Ovary (tissue), 9 donors: ENCODE results near the gene HSPA1L. TPM values are rescaled to one million over a fixed set of nuclear protein-coding genes. Genes with fewer than 3 reads are reported as not detected.

Source experiments
- DNase-seq, 5 donors: peaks; one replicate each; pipeline ENCODE4 v3.0.0-alpha.2; 2019 to 2020
- H3K27ac ChIP-seq, 2 donors: fragments of 200-600 bp; one replicate each; pipeline versions ENCODE4 v1.5.1 to v1.8.0; 2019 to 2022
- H3K27me3 ChIP-seq: fragments of 200-600 bp; one replicate; pipeline ENCODE4 v1.8.0; 2022
- H3K36me3 ChIP-seq: fragments of 200-600 bp; sonication (generic); one replicate; pipeline ENCODE4 v1.5.1; 2019
- H3K4me1 ChIP-seq: one replicate; pipeline ENCODE4 v1.8.1; 2013; ENCODE audit warnings: mild to moderate bottlenecking, moderate library complexity; ENCODE audit not compliant: insufficient read depth
- H3K4me3 ChIP-seq: fragments of 200-600 bp; sonication (generic); one replicate; pipeline ENCODE4 v1.5.1; 2017
- H3K9me3 ChIP-seq, 2 donors: fragments of 200-600 bp in 1 of 2; sonication (generic) in 1 of 2; one replicate each; pipeline versions ENCODE4 v1.5.1 to v1.8.1; 2013 to 2019; ENCODE audit warnings: mild to moderate bottlenecking in 1 of 2, moderate library complexity in 1 of 2
- CTCF ChIP-seq, 3 donors: fragments of 450-650 bp in 2 of 3; fragments of 200-600 bp in 1 of 3; IDR thresholded peaks; one replicate each; pipeline versions ENCODE4 v1.5.1 to v1.8.0; 2016 to 2022; ENCODE audit warnings: antibody characterized with exemption in 3 of 3, mild to moderate bottlenecking in 1 of 3
- EP300 ChIP-seq: sonication (generic); formaldehyde crosslinking; IDR thresholded peaks from one replicate; pipeline ENCODE4 v1.6.1; 2017; ENCODE audit warnings: antibody characterized with exemption
- POLR2A ChIP-seq: fragments of 450-650 bp; IDR thresholded peaks from one replicate; pipeline ENCODE4 v1.6.1; 2017; ENCODE audit warnings: antibody characterized with exemption, mild to moderate bottlenecking, moderate library complexity
- WGBS, 3 donors: extraction: QIAGEN DNeasy Blood & Tissue Kit in 1 of 3; methylation state at CpG; one replicate each; pipeline versions ENCODE4 v1.1.5 to v1.1.7; 2013 to 2017; 5-methylcytosine and 5-hydroxymethylcytosine counted together
- intact Hi-C, 4 donors: fragments of 100-400 bp; cut with DNase I; formaldehyde crosslinking; loops; one replicate each; pipeline versions ENCODE4 v1.11.0 to v1.15.1; 2022 to 2023
- polyA plus RNA-seq, 2 donors: library from polyadenylated mRNA; stranded (reverse); fragments of 200-250 nt in 1 of 2; fragments of 350-450 nt in 1 of 2; fragmentation: Illumina TruSeq in 1 of 2; extraction: RNeasy Lipid Tissue Mini Kit (QIAGEN cat#74804) in 1 of 2; gene quantifications; one replicate each; pipeline ENCODE4 v1.2.3, GENCODE V29; 2013 to 2014
- total RNA-seq, 7 donors: library from RNA; depleted of rRNA in 2 of 7; stranded (reverse); fragments of >200 nt in 2 of 7; fragmentation: NEBNext Ultra II Directional in 3 of 7; extraction: Animal tissue kit (Norgen Biotek cat#: 25700) in 3 of 7; gene quantifications; one replicate each; pipeline versions ENCODE4 v1.1.0 to v1.2.4, GENCODE V29; 2016 to 2023
- donor health status: DM: no; HTN: no; CAD: no; lungs with moderate emphysema.
- donor health status: DM: no; HTN: no; CAD: no.
- donor health status: Bipolar disorder and iron deficiency.
- donor health status: DM: yes; HTN: yes; CAD: no.
- donor health status: DM: no; HTN: no; CAD: no.
- donor health status: DM: yes; HTN: yes; CAD: no.

Gene HSPA1L
- total and polyA plus RNA-seq, 9 donors: 1.3 to 6.1 (median 3.9) TPM

- no peak overlapping the region for H3K4me3 ChIP-seq
- H3K4me1 ChIP-seq: peaks cover 6% of the 10 kb centered on the region
- H3K27ac ChIP-seq: no peak overlapping the region
- WGBS, 3 donors: 59 to 63% (median 60%) methylated on average over 12 of the region's 12 CpGs
- H3K36me3 ChIP-seq: no peaks in the 10 kb centered on the region
- no peaks in the 10 kb centered on the region for H3K9me3 ChIP-seq
- H3K27me3 ChIP-seq: no peaks in the 10 kb centered on the region
- TF ChIP-seq CTCF (IDR thresholded peaks at IDR 0.05): peak in 2 of 3 donors; percentile 16 to 33
- TF ChIP-seq POLR2A: no peak
- peak in 3 of 5 donors; percentile 53 to 64 (median 57) for DNase-seq
- intact Hi-C loops: loop anchor here in 1 of 4 donors (5.0 to 10.0 kb wide), 2 partner anchors 41 to 57 kb away; partner anchors contain the start of gene CLIC1
These were observed 23.6 kb downstream of the HSPA1L start for GRCh38 chr6:31791324-31792089.

GRCh38 chr6:31785475-31785874 lies 29.6 kb downstream of the HSPA1L start:
- Histone ChIP-seq H3K27me3 (no peaks in the 10 kb centered on the region), H3K36me3 (no peaks in the 10 kb centered on the region)
- intact Hi-C loops: no loop called here

GRCh38 chr6:31784098-31784925 lies 30.8 kb downstream of the HSPA1L start:
- no peak for TF ChIP-seq CTCF (IDR thresholded peaks at IDR 0.05)
- TF ChIP-seq EP300: no peak
- no peak for TF ChIP-seq POLR2A
- intact Hi-C loops: loop anchor here in 1 of 4 donors (5.0 kb wide), 1 partner anchor 42 kb away; the partner anchor contains the start of gene MSH5
- DNase-seq: no peak
- WGBS, 3 donors: 91 to 94% (median 92%) methylated on average over 15 of the region's 15 CpGs
- H3K27me3 ChIP-seq: no peaks in the 10 kb centered on the region
- H3K36me3 ChIP-seq: no peaks in the 10 kb centered on the region
- H3K9me3 ChIP-seq: no peaks in the 10 kb centered on the region
- H3K4me1 ChIP-seq: no peaks in the 10 kb centered on the region
- no peak overlapping the region for H3K27ac ChIP-seq
- no peak overlapping the region for H3K4me3 ChIP-seq

More at GRCh38 chr6:31785475-31785874, 29.6 kb downstream of the HSPA1L start:
- WGBS, 3 donors: 93 to 96% (median 94%) methylated on average over 11 of the region's 11 CpGs
- no peaks in the 10 kb centered on the region for H3K9me3 ChIP-seq
- H3K4me1 ChIP-seq: no peaks in the 10 kb centered on the region
- DNase-seq: no peak
- no peak overlapping the region for H3K4me3 ChIP-seq
- no peak overlapping the region for H3K27ac ChIP-seq
- TF ChIP-seq POLR2A (no peak), EP300 (no peak), CTCF (IDR thresholded peaks at IDR 0.05) (no peak)

GRCh38 chr6:31782126-31782855 lies 32.8 kb downstream of the HSPA1L start:
- H3K27me3 ChIP-seq: no peaks in the 10 kb centered on the region
- H3K27ac ChIP-seq: no peak overlapping the region
- DNase-seq: no peak
- H3K4me3 ChIP-seq: no peak overlapping the region
- H3K4me1 ChIP-seq: peaks cover 3% of the 10 kb centered on the region
- intact Hi-C loops: loop anchor here in 1 of 4 donors (5.0 kb wide), 1 partner anchor 40 kb away; the partner anchor contains the start of gene MSH5
- TF ChIP-seq EP300 (no peak), CTCF (IDR thresholded peaks at IDR 0.05) (no peak), POLR2A (no peak)
- WGBS, 3 donors: 91 to 95% (median 92%) methylated on average over 31 to 32 of the region's 32 CpGs
- H3K36me3 ChIP-seq: no peaks in the 10 kb centered on the region
- no peaks in the 10 kb centered on the region for H3K9me3 ChIP-seq
